BLaER1 (cell line): ENCODE results near the gene FOXE1.

ENCODE experiments used
- H3K27ac ChIP-seq: shearing (Covaris generic); formaldehyde crosslinking; 2 replicates; pipeline ENCODE4 v1.8.1; 2022
- H3K27me3 ChIP-seq: shearing (Covaris generic); formaldehyde crosslinking; 2 replicates; pipeline ENCODE4 v1.8.1; 2022
- H3K36me3 ChIP-seq: shearing (Covaris generic); formaldehyde crosslinking; 2 replicates; pipeline ENCODE4 v1.8.1; 2022
- H3K4me1 ChIP-seq: shearing (Covaris generic); formaldehyde crosslinking; 2 replicates; pipeline ENCODE4 v1.8.1; 2022
- H3K4me2 ChIP-seq: shearing (Covaris generic); formaldehyde crosslinking; 2 replicates; pipeline ENCODE4 v1.8.1; 2022
- H3K4me3 ChIP-seq: shearing (Covaris generic); formaldehyde crosslinking; 2 replicates; pipeline ENCODE4 v1.8.1; 2022
- H3K9ac ChIP-seq: shearing (Covaris generic); formaldehyde crosslinking; 2 replicates; pipeline ENCODE4 v1.8.1; 2022
- H3K9me3 ChIP-seq: shearing (Covaris generic); formaldehyde crosslinking; 2 replicates; pipeline ENCODE4 v1.8.1; 2022
- H4K20me1 ChIP-seq: shearing (Covaris generic); formaldehyde crosslinking; 2 replicates; pipeline ENCODE4 v1.8.1; 2022
- Cebpa-rat ChIP-seq: shearing (Covaris generic); IDR thresholded peaks from 2 replicates; pipeline ENCODE4 v1.8.1; 2022

FOXE1 gene

GRCh38 chr9:97880336-97880735 is 27.3 kb downstream of the FOXE1 start:
- Histone ChIP-seq H3K27me3 (no peaks in the 10 kb centered on the region), H3K4me1 (no peaks in the 10 kb centered on the region), H3K4me2 (no peak overlapping the region), H3K9me3 (no peaks in the 10 kb centered on the region), H4K20me1 (no peaks in the 10 kb centered on the region), H3K27ac (no peak overlapping the region), H3K4me3 (no peak overlapping the region), H3K9ac (no peak overlapping the region), H3K36me3 (no peaks in the 10 kb centered on the region)
- TF ChIP-seq Cebpa-rat = no peak

GRCh38 chr9:97889941-97890887 is 37.2 kb downstream of the FOXE1 start:
- Histone ChIP-seq H4K20me1 (no peaks in the 10 kb centered on the region), H3K9me3 (peaks cover 14% of the 10 kb centered on the region), H3K27ac (no peak overlapping the region), H3K27me3 (no peaks in the 10 kb centered on the region), H3K36me3 (no peaks in the 10 kb centered on the region), H3K4me2 (no peak overlapping the region), H3K4me1 (no peaks in the 10 kb centered on the region; the same call in 1 of the 2 replicates), H3K9ac (no peak overlapping the region), H3K4me3 (no peak overlapping the region)
- TF ChIP-seq Cebpa-rat = no peak

DNA sequence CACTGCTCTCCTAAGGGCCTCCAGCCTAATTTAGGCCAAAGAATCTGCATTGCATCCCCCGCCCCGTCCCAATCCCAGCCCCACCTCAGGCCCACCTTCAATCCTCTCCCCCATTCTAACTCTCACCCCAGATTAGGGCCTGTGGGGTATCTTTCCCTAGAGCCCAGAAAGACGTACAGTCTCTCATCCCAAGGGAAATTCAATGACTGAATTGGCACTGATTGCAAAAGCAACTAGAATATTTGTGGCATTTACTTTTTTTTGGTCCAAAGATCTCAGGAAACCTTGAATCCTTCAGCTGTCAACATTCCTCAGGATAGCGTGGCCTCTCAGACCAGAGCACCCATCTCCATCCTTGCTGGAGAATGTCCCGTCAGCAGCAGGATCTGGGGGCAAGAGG is 38.7 kb downstream of the FOXE1 start:
- TF ChIP-seq Cebpa-rat = no peak
- no peaks in the 10 kb centered on the region for H3K36me3 ChIP-seq
- no peaks in the 10 kb centered on the region for H3K27me3 ChIP-seq
- peaks cover 14% of the 10 kb centered on the region for H3K9me3 ChIP-seq
- H3K27ac ChIP-seq = no peak overlapping the region
- H3K4me2 ChIP-seq = no peak overlapping the region
- no peak overlapping the region for H3K4me3 ChIP-seq
- no peak overlapping the region for H3K9ac ChIP-seq
- no peaks in the 10 kb centered on the region for H4K20me1 ChIP-seq
- no peaks in the 10 kb centered on the region; the same call in 1 of the 2 replicates for H3K4me1 ChIP-seq

DNA sequence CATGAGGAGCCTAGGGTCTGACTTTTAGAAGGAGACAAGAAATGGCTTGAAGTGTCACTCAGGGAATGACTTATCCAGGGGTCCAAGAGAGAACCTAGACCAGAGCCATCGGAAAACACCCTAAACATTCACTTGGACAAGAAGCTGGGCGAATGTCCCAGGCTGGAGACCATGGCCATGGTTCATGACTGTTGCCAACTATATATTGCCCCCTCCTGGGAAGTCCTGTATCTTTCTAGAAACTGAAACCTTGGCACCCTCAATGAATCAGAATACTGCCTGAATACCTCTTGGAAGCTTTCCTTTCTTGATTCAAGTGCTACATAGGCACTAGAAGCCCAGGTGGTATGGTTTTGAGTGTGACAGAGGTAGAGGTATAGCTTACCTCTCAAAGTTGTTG is 39.4 kb downstream of the FOXE1 start:
- Histone ChIP-seq H3K4me3 (no peak overlapping the region), H3K4me1 (no peaks in the 10 kb centered on the region; the same call in 1 of the 2 replicates), H3K27me3 (no peaks in the 10 kb centered on the region), H3K4me2 (no peak overlapping the region), H3K27ac (no peak overlapping the region), H3K9ac (no peak overlapping the region), H3K9me3 (peaks cover 14% of the 10 kb centered on the region), H3K36me3 (no peaks in the 10 kb centered on the region), H4K20me1 (no peaks in the 10 kb centered on the region)
- no peak for TF ChIP-seq Cebpa-rat

GRCh38 chr9:97895211-97895610 is 42.2 kb downstream of the FOXE1 start:
- H3K4me2 ChIP-seq = no peak overlapping the region
- H3K4me3 ChIP-seq = no peak overlapping the region
- no peak overlapping the region for H3K9ac ChIP-seq
- 0 out of 2 replicates have a peak, but pooled peaks cover 2% of the 10 kb centered on the region for H3K36me3 ChIP-seq
- no peak overlapping the region for H3K27ac ChIP-seq
- peaks cover 14% of the 10 kb centered on the region for H3K9me3 ChIP-seq
- no peak for TF ChIP-seq Cebpa-rat
- H3K27me3 ChIP-seq = no peaks in the 10 kb centered on the region
- no peaks in the 10 kb centered on the region for H4K20me1 ChIP-seq
- no peaks in the 10 kb centered on the region; the same call in 1 of the 2 replicates for H3K4me1 ChIP-seq

- Histone ChIP-seq H3K4me1 (no peaks in the 10 kb centered on the region; the same call in 1 of the 2 replicates), H3K4me3 (no peak overlapping the region), H3K4me2 (no peak overlapping the region), H3K36me3 (0 out of 2 replicates have a peak, but pooled peaks cover 7% of the 10 kb centered on the region), H4K20me1 (no peaks in the 10 kb centered on the region), H3K27me3 (no peaks in the 10 kb centered on the region), H3K9ac (no peak overlapping the region), H3K9me3 (peaks cover 14% of the 10 kb centered on the region), H3K27ac (no peak overlapping the region)
- no peak for TF ChIP-seq Cebpa-rat
These were observed 42.8 kb downstream of the FOXE1 start for GRCh38 chr9:97895695-97896332.

GRCh38 chr9:97900103-97900737 is 47.2 kb downstream of the FOXE1 start:
- H3K9ac ChIP-seq = no peak overlapping the region
- no peak for TF ChIP-seq Cebpa-rat
- H3K27ac ChIP-seq = no peak overlapping the region
- peaks cover 9% of the 10 kb centered on the region for H4K20me1 ChIP-seq
- H3K4me1 ChIP-seq = peaks cover 11% of the 10 kb centered on the region
- no peaks in the 10 kb centered on the region for H3K27me3 ChIP-seq
- H3K36me3 ChIP-seq = peaks cover 13% of the 10 kb centered on the region
- H3K9me3 ChIP-seq = no peaks in the 10 kb centered on the region
- no peak overlapping the region for H3K4me3 ChIP-seq
- H3K4me2 ChIP-seq = no peak overlapping the region

- Histone ChIP-seq H3K4me2 (no peak overlapping the region), H3K4me3 (no peak overlapping the region), H4K20me1 (peaks cover 16% of the 10 kb centered on the region), H3K9me3 (no peaks in the 10 kb centered on the region), H3K27me3 (no peaks in the 10 kb centered on the region), H3K4me1 (peaks cover 18% of the 10 kb centered on the region), H3K36me3 (peaks cover 13% of the 10 kb centered on the region), H3K27ac (no peak overlapping the region), H3K9ac (no peak overlapping the region)
- no peak for TF ChIP-seq Cebpa-rat
These were observed 47.9 kb downstream of the FOXE1 start for GRCh38 chr9:97900738-97901565.

DNA sequence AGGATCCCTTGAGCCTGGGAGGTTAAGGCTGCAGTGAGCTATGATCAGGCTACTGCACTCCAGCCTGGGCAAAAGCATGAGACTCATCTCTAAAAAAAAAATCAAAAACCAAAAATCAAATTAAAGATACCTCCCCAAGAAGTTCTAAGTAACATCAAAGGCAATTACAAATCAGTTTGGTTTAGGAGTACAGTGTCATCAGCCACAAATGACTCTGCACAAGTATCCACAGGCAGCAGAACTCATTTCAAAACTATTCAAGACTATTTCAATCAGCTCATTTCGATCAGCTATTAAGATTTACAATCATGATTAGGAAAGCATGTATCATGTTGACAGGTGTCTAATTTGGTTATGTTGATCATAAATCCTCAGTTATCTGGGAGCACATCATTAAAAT is 50.2 kb downstream of the FOXE1 start:
- Histone ChIP-seq H3K4me1 (peaks cover 38% of the 10 kb centered on the region), H3K4me3 (no peak overlapping the region), H3K9me3 (no peaks in the 10 kb centered on the region), H3K27me3 (no peaks in the 10 kb centered on the region), H3K9ac (no peak overlapping the region), H3K36me3 (peaks cover 19% of the 10 kb centered on the region), H4K20me1 (peaks cover 35% of the 10 kb centered on the region), H3K4me2 (no peak overlapping the region), H3K27ac (no peak overlapping the region)
- no peak for TF ChIP-seq Cebpa-rat
